Measurements from ENCODE around the gene ST3GAL5.
"Not testable (repeated sequence)": the region's sequence is repeated elsewhere in the genome, so short reads cannot be mapped to it uniquely, and the experiment has no call there.

ST3GAL5 gene

DNA sequence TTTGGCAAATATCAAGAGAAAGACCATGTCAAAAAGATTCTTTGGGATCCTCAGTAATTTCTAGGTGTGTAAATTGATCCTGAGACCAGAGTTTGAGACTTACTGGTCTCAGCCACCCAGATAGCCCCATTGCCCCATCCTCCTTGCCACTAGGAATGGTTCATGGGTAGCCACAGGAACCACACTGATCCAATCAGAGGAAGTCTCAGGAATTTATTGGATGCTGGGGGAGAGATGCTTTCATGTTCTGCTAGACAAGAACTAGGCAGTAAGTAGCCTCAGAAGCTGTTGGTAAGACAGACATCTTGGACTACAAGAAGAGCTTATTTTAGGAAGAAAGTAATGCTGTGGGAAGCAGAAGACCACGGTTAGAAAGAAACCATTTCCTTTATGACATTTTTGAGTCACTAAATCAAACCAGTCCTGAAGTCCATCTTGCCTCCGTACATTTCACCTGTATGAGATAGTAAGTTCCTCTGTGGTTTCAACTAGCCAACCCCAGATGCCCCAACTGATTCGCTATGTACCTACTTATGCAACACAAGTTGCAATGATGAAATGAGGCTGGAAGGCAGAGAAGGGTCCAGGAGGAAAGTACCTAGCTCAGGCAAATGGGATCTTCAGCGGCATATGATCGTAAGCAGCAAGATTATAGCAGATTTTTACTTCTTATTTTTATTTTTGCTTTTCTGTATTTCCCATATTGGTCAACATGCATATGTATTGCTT, 3.6 kb upstream of the ST3GAL5 start:
- no peak for DNase-seq

DNA sequence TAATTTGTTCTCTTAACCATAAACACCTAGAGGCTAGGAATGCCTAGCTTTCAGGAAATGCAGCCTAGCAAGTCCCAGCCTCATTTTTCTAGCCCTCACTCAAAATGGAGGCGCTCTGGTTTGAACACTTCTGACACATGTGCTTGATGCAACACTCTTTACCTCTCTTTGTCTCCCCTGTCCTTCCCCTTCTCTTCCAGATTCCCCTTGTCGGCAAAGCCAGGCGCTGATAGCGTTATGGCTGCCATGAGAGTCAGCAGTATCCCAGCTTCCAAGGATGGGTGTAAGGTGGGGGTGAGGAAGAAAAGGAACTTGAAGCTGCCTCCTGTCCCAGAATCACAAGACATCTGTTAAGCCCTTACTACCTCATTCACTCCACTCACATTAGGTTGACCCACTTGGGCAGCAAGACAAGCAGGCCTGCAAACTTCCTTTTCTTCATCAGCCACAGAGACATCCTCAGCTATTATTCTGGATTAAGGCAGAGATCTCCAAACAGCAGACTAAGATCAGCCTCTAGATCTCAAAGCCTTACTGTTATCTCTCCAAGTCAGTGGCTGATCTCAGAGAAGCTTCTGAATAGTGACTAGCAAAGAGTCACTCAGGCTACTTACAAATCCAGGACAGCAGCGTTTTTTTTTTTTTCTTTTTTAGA, 1.9 kb upstream of the ST3GAL5 start:
- DNase-seq = no peak

DNA sequence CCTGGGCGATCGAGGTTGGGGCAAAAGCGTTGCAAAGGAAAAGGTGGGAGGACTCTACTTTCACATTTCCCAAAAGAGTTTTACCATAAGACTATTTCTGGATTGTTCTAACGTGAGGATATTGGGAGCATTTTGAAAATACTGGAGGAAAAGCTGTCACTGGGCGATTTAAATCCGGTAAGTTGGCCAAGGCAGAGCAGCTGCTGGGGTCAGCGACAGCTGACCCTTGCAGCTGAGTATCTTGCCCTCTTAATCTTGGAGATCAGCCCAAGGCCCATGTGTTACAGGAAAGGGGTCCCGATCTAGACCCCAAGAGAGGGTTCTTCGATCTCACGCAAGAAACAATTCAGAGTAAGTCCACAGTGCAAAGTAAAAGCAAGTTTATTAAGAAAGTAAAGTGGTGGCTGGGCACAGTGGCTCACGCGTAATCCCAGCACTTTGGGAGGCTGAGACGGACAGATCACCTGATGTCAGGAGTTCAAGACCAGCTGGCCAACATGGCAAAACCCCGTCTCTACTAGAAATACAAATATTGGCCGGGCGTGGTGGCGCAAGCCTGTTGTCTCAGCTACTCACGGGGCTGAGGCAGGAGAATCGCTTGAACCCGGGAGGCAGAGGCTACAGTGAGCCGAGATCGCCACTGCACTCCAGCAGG, 964 bp upstream of the ST3GAL5 start:
- DNase-seq = no peak

DNA sequence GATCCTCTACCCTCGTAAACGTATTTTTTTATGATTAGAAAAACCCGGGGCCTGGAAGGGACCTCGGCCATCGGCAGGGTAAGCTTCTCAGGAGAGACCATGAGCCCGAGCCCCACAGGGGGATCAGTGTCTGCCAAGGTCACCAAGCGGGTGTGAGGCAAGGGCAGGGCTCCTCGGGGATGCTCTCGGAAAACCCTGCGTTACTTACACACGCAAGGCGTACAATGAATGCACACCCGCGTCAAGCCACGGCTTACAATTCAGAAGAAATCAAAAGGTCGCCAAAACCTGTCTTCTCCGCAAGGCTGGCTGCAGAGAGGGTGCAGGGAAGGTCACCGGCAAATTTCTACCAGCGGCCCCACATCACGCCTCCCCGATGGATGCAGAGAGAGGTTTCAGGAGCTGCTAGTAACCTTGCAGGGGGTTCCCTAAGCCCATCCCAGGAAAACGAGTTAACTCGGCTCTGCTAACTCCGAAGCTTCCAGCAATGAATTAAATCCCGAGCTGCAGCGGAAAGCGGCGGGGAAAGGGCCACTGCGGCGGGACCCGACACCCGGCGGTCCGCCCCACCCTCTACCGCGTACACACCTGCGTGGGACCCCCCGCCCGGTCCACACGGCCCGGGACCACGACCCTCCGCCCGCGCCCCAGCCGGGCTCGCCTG, 638 bp downstream of the ST3GAL5 start:
- DNase-seq = peak; percentile 21

DNA sequence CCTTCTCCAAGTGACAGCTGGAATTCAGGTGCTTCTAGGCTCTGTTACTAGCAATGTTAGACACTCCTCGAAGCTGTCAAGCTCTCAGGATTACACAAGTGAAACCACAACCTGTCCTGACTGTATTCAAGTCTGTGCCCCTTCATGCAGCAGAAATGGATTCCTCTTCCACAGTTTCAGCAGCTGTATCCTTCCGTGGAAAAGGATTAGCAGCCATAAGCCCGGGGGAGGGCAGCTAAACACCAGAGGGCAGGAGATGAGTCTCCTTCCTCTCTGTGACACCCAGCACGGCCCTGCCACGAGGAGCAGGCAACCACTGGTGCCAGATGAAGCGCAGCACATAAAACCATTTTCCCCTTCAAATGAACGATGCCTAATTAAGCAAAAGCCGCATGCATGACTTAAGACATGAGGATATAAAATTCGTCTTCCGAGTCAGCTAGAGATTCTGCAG, 1.2 kb downstream of the ST3GAL5 start:
- peak; percentile 57 for DNase-seq

DNA sequence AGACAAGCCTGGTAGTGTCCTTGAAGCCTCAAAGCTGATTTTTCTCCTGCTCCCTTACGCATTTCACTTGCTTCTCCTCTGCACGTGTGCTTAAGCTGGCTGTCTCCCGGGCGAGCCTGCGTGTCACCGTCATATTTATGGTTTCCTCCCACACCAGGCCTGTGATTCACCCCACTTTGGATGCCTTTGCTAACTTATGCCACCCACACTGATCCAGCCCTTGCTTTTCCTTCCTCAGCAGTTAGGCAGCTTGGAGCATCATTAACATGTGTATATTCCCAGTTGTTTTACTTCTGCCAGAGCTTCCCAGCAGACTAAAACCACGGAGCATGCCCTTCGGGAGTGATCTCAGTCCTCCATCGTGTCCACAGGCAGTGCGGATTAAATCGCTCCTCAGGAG, 2.2 kb downstream of the ST3GAL5 start:
- no peak for DNase-seq

DNA sequence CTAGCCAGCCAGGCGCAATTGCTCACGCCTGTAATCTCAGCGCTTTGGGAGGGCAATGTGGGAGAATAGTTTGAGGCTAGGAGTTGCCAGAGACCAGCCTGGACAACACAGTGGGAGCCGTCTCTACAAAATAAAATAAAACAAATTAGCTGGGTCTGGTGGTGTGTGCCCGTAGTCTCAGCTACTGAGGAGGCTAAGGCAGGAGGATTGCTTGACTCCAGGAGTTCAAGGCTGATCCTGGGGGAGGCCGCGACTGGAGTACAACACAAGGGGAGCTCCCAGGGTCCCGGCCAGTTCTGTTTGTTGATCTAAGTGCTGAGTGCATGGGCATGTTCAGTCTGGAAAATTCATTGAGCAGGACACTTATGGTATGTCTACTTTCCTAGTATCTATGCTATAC, 2.6 kb downstream of the ST3GAL5 start:
- no peak for DNase-seq

DNA sequence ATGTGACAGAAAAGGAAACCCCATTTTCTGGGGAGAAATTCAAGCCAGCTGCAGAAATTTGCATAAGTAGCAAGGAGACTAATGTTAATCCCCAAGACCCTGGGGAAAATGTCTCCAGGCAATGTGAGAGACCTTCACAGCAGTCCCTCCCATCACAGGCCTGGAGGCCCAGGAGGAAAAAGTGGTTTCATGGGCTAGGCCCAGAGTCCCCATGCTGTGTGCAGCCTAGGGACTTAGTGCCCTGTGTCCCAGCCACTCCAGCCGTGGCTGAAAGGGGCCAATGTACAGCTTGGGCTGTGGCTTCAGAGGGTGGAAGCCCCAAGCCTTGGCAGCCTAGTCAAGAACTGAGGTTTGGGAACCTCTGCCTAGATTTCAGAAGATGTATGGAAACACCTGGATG, 7.0 kb downstream of the ST3GAL5 start:
- not testable (repeated sequence) for DNase-seq

DNA sequence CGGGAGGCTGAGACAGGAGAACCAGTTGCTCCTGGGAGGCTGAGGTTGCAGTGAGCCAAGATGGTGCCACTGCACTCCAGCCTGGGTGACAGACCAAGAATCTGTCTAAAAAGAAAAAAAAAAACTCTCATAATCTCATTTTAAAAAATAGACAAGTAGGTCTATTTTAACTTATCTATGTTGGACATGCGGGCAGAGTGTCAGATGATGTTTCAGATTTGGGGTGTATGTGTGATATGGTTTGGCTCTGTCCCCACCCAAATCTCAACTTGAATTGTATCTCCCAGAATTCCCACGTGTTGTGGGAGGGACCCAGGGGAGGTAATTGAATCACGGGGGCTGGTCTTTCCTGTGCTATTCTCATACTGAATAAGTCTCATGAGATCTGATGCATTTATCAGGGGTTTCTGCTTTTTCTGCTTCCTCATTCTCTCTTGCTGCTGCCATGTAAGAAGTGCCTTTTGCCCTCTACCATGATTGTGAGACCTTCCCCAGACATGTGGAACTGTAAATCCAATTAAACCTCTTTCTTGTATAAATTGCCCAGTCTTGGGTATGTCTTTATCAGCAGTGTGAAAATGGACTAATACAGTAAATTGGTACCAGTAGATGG, 8.0 kb downstream of the ST3GAL5 start:
- DNase-seq = not testable (repeated sequence)

DNA sequence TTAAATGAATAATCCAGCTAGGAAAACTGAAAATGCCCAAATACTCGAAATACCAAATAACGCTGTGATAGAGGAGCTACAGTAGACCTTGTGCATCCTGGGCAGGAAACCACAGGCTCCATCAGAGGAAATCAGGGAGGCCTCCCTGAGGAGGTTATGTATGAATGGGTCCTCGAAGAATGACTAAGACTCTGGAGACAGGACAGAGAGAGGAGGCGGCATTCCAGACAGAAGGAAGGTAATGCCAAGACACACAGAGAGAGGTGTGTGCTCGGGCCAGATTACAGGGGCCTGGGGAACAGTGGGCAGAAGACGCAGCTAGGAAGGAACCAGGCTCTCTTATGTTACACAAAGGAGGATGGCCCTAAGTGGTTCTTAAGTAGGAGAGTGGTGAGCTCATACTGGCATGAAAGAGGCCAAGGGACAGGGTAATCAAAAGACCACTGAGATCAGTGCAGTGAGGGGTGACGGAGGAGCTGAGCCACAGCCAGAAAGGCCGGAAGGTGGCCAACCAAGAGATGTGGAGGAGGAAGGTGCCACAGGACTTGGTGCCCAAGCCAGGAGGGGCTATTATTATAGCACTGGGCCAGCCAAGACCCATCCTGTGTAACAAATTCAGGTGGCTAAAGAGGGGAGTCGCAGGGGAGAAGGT, 9.9 kb downstream of the ST3GAL5 start:
- no peak for DNase-seq

DNA sequence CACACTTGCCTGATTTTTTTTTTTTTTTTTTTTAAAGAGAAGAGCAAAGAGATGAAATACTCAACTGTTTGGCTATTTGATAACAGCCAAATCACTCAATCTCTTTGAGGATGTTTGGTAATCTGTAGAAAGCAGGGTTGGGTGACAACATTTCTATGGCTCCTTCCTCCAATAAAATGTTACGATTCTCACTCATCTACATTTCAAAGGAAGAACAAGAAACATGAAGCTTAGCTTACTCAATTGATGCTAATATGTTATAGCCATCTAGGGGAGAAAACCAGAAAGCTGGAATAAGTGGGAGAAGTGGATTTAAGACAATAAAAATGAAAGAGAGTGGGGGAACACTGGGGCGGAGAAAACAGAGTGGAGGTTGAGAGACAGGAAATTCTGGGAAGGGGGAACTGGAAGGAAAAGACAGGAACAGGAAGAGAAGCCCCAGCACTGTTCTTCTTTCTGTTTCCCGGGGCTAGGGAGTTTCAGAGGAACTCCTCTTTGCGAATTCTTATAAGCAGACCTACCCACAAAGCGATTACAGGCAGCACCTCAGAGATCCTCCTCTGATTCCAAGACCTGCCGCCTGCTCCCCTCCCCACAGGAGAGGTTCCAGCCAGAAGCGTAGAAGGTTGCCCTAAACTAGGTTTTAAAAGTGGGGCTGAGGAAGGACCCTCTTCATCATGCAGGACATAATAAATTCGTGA, 13.3 kb downstream of the ST3GAL5 start:
- DNase-seq = no peak

DNA sequence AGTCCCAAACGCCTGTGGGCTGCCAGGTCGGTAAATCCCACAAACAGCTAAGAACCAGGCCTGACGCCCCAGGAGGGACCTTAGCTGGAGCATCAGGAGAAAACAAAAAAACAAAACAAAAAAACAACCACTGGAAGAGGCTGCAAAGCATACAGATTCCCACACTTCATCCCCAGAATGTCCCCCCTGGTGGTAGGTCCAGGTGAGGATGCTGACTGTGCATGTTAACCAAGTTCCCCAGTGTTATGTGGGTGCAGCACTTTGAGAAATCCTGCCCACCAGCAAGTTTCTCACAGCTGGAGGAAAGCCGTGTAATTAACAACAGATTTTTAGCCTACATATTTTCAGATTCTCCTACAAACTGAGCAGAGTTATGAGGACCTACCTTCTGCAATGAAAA, 15.1 kb downstream of the ST3GAL5 start:
- DNase-seq = no peak

DNA sequence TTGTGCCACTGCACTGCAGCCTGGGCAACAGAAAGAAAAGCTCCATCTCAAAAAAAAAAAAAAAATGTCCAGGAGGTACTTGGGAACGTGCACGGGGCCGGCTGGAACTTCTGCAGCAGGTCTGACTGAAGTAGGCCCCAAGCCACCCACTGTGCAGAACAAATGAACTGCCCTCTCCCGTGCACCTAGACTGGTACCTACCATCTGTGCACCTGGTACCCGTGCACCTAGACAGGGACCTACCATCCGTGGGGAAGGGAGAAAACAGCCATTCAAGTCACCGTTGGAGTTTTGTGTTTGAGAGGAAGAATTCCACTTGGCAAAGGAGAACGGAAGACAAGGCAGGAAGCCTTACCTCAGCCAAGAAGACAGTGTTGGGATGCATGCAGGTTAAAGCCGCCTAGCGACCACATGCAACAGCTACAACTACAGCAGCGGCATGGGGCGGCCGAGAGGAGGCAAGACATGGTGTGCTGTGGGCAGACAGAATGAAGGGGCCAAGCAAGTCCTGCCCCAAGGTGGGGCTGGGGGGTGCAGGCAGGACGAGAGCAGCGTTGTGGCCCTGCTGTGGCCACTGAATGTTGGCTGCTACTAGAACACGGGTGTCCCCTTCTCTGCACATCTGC, 16.1 kb downstream of the ST3GAL5 start:
- no peak for DNase-seq

DNA sequence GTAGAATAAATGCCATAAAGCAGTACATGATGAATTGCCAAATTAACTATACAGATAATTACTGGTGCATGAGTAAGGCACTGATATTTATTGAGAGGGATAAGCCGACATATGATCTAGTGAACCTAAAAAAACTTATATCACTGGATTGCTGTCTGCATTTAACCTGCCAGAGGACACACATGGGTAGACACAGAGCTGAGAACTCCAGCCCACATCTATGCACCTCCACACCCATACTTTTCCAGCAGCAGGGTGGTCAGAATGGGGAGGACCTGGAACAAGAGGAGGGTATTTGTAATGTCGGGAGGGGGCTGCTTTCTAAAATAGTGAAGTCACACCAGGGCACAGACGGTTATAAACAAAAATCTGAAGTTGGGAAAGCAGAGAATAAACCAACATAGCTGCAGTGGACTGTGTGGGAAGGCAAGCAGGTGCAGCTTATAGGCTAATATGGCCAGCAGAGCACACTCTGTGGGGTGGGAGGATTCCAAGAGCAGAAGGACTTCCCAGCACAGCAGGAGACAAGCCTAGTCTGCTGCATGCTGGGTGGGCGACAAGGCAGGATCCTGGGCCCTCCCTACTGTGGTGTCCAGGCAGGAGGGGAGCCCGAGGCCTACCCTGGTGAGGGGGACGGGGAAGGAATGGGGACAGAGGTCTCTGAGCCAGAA, 17.2 kb downstream of the ST3GAL5 start:
- DNase-seq = no peak

DNA sequence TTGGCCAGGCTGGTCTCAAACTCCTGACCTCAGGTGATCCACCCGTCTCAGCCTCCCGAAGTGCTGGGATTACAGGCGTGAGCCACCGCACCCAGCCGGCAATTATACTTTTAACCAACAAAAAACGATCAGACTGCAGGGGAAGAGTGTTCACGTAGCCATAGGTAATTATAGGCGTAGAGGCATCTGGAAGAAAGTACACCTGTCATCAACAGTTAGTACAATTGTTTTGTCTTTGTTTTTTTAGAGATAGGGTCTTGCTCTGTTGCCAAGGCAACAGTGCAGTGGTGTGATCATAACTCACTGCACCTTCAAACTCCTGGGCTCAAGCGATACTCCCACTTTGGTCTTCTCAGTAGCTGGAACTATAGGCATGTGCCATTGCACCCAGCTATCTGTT, 20.0 kb downstream of the ST3GAL5 start:
- no peak for DNase-seq

DNA sequence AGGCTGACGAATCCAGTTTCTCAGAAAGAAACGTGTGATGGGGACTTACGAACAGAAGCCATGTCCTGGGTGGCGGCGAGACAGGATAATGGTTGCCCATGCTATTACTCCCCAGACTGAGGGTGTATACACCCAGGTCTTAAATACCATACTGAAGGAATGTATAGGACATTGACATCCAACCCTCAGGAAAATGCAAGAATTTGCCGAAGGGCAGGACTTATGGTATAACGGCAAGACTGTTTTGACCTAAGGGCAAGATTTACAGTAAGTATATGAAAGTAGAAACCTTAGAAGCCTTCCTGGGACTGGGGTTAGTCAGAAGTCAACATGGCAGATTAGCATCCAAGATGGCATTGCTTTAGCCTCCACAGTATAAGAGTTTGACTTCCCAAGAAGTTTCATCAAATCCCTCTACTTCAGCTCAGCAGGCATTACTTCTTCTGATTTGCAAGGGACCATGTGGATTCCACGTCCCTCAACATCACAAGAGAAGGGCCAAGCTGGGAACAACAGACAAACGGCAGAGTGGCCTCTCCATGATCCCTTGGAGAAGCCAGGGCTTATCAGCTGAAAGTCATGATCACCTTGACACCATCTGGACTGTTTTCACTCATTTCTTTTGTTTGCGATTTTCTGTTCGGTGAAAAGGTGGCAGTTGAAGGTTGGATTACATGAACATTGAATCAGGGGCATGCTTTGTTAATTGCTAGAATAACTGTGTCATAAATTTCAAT, 21.1 kb downstream of the ST3GAL5 start:
- DNase-seq = no peak

DNA sequence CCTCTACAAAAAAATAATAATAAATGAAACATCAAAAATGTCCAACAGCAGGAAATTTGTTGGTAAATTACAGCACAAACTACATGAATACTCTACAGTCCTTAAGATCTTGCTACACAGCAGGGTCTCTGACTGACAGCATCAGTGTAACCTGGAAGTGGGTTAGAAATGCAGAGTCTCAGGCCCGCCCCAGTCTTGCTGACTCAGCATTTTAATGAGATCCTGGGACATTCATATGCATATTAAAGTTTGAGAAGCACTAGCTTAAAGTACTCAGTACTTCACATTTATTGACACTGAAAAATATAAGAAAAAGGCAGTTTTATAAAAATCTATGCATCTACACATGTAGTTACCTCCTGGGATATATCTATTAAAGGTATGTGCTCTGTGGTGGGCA, 21.7 kb downstream of the ST3GAL5 start:
- DNase-seq = no peak

DNA sequence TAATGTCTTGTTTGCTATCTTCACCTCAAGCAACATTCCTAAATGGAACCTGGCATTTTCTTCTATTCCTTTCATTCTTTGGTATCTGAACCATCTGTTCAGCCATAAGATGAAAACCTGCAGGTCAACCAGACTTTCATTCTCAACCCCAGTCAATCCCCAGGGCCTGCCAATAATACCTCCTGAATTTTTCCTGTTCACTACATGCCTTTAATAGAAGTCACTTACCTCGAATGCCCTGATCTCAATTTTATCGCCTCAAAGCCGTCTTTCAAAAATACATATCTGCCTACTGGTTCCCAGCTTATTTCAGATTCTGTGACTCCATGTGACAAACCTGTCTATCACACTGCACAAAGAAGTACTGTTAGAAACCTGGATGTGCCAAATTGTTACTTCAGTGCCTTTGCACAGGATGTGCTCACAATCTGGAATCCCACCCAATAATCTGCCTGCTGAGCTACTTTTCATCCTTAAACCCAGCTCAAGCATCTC, 22.6 kb downstream of the ST3GAL5 start:
- no peak for DNase-seq

DNA sequence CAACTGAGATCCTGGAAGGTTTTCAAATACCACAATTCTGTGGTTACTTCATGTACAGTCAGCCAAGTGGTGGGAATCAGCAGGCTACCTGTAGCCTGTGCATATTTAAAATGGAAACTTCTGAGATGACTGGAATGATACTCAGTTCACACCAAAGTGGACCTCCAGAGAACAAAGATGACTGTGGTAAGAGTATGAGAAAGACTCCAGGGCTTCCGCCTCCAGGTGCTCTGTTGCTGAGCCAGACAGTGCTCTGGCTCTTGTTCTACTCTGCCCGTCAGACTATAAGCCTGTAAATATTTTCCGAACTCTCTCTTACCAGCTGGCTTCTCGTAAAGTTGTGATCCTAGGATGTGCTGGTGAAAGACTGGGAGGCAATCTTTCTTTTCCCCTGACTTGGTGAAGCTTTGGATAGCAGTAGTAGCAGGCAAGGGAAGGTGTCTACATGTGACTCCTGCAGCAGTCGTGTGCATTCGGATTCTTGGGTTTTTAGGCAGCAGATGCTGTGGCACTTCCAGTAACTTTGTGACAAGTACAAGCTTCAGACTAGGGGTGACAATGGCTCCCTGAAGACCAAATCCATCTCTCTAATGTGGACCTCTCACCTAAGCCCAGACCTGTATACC, 23.1 kb downstream of the ST3GAL5 start:
- no peak for DNase-seq

DNA sequence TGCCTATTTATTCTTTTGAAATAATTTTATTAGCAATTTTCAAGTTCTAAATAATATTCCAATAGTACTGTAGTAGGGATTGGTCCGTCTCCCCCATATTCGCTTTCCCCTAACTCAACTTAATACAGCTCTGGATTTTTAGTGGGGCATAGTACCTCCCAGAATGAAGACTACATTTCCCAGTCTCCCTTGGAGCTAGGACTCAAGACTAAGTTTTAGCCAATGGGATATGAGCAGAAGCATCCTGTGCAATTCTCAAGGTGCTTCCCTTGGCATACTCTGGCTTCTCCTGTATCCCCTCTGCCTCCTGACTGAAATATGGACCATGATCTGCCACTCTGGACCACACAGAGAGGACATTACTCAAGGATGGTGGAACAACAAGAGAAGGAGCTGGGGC, 24.1 kb downstream of the ST3GAL5 start:
- DNase-seq = no peak
